ENCODE measurements around the gene MBNL1. TPM values are rescaled to one million over a fixed set of nuclear protein-coding genes. Genes with fewer than 3 reads are reported as not detected.

Gene MBNL1
- total and polyA plus RNA-seq, 2 of the 13 experiments (the other 11 are each of a cell fraction or from before 2014, with no cell fraction given) = 27.1 to 55.4 TPM

DNA sequence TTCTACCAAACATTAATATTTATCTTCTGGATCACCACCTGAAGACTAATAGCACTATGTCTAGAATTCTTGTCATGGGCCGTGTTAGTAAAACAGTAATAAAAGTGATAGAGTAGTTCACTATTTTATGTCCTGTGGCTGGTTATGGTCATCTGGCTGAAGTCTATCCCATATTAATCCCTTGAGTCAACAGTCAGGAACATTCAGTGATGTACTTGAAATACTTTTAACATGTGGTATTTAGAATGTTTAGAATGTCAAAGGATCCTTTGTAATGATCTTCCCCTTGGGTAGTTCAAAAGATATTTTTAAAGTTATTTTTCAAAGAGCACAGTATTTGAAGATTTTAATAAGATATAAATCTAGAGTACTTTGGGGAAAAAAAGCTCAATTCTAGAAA lies 117.0 kb downstream of the MBNL1 start (continued):
- TF ChIP-seq ZNF230 (CRISPR knock-in tag; IDR thresholded peaks at IDR 0.05) (no peak), KDM3A (CRISPR knock-in tag; IDR thresholded peaks at IDR 0.05; ENCODE audit: low read depth) (no peak), THYN1 (CRISPR knock-in tag; IDR thresholded peaks at IDR 0.05; ENCODE audit: borderline replicate concordance, low read depth) (no peak), CHD2 (IDR thresholded peaks at IDR 0.05; ENCODE audit: low read depth, low read length) (no peak), ZNF614 (CRISPR knock-in tag; IDR thresholded peaks at IDR 0.05; ENCODE audit: borderline replicate concordance) (no peak; the same call in 1 of the 2 replicates), MED1 (CRISPR knock-in tag; IDR thresholded peaks at IDR 0.05) (peak; percentile 18; the same call in 1 of the 2 replicates), HMG20B (CRISPR knock-in tag; conservative IDR thresholded peaks at IDR 0.05) (no peak), ZNF460 (CRISPR knock-in tag; IDR thresholded peaks at IDR 0.05; ENCODE audit: borderline replicate concordance) (no peak), POLR2A (IDR thresholded peaks at IDR 0.05; ENCODE audit: insufficient read depth in 1 of 2, low read depth in 2 of 2, low read length in 2 of 2) (no peak), GATAD2A (CRISPR knock-in tag; IDR thresholded peaks at IDR 0.05) (peak; percentile 74), HCFC1 (IDR thresholded peaks at IDR 0.05; ENCODE audit: low read depth, low read length) (no peak), MED8 (CRISPR knock-in tag; IDR thresholded peaks at IDR 0.05; ENCODE audit: insufficient replicate concordance) (no peak), ATF7-NPFF (CRISPR knock-in tag; IDR thresholded peaks at IDR 0.05; ENCODE audit: low read depth) (no peak), SAP130 (CRISPR knock-in tag; IDR thresholded peaks at IDR 0.05; ENCODE audit: low read depth) (peak; percentile 50), POLR2G (IDR thresholded peaks at IDR 0.05; ENCODE audit: low read depth, low read length) (no peak), NCOA2 (CRISPR knock-in tag; IDR thresholded peaks at IDR 0.05) (peak; percentile 63)
- TF ChIP-seq, protein P1, sequence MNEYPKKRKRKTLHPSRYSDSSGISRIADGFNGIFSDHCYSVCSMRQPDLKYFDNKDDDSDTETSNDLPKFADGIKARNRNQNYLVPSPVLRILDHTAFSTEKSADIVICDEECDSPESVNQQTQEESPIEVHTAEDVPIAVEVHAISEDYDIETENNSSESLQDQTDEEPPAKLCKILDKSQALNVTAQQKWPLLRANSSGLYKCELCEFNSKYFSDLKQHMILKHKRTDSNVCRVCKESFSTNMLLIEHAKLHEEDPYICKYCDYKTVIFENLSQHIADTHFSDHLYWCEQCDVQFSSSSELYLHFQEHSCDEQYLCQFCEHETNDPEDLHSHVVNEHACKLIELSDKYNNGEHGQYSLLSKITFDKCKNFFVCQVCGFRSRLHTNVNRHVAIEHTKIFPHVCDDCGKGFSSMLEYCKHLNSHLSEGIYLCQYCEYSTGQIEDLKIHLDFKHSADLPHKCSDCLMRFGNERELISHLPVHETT (CRISPR knock-in tag; conservative IDR thresholded peaks at IDR 0.05) = no peak
- TF ChIP-seq, protein P2, sequence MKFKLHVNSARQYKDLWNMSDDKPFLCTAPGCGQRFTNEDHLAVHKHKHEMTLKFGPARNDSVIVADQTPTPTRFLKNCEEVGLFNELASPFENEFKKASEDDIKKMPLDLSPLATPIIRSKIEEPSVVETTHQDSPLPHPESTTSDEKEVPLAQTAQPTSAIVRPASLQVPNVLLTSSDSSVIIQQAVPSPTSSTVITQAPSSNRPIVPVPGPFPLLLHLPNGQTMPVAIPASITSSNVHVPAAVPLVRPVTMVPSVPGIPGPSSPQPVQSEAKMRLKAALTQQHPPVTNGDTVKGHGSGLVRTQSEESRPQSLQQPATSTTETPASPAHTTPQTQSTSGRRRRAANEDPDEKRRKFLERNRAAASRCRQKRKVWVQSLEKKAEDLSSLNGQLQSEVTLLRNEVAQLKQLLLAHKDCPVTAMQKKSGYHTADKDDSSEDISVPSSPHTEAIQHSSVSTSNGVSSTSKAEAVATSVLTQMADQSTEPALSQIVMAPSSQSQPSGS (CRISPR knock-in tag; IDR thresholded peaks at IDR 0.05) = 0 out of 2 replicates have a peak, but pooled peaks have one; percentile 40
- TF ChIP-seq, protein P3, sequence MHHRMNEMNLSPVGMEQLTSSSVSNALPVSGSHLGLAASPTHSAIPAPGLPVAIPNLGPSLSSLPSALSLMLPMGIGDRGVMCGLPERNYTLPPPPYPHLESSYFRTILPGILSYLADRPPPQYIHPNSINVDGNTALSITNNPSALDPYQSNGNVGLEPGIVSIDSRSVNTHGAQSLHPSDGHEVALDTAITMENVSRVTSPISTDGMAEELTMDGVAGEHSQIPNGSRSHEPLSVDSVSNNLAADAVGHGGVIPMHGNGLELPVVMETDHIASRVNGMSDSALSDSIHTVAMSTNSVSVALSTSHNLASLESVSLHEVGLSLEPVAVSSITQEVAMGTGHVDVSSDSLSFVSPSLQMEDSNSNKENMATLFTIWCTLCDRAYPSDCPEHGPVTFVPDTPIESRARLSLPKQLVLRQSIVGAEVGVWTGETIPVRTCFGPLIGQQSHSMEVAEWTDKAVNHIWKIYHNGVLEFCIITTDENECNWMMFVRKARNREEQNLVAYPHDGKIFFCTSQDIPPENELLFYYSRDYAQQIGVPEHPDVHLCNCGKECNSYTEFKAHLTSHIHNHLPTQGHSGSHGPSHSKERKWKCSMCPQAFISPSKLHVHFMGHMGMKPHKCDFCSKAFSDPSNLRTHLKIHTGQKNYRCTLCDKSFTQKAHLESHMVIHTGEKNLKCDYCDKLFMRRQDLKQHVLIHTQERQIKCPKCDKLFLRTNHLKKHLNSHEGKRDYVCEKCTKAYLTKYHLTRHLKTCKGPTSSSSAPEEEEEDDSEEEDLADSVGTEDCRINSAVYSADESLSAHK (CRISPR knock-in tag; IDR thresholded peaks at IDR 0.05; ENCODE audit: borderline replicate concordance) = no peak
- TF ChIP-seq, protein P4, sequence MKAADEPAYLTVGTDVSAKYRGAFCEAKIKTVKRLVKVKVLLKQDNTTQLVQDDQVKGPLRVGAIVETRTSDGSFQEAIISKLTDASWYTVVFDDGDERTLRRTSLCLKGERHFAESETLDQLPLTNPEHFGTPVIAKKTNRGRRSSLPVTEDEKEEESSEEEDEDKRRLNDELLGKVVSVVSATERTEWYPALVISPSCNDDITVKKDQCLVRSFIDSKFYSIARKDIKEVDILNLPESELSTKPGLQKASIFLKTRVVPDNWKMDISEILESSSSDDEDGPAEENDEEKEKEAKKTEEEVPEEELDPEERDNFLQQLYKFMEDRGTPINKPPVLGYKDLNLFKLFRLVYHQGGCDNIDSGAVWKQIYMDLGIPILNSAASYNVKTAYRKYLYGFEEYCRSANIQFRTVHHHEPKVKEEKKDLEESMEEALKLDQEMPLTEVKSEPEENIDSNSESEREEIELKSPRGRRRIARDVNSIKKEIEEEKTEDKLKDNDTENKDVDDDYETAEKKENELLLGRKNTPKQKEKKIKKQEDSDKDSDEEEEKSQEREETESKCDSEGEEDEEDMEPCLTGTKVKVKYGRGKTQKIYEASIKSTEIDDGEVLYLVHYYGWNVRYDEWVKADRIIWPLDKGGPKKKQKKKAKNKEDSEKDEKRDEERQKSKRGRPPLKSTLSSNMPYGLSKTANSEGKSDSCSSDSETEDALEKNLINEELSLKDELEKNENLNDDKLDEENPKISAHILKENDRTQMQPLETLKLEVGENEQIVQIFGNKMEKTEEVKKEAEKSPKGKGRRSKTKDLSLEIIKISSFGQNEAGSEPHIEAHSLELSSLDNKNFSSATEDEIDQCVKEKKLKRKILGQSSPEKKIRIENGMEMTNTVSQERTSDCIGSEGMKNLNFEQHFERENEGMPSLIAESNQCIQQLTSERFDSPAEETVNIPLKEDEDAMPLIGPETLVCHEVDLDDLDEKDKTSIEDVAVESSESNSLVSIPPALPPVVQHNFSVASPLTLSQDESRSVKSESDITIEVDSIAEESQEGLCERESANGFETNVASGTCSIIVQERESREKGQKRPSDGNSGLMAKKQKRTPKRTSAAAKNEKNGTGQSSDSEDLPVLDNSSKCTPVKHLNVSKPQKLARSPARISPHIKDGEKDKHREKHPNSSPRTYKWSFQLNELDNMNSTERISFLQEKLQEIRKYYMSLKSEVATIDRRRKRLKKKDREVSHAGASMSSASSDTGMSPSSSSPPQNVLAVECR (CRISPR knock-in tag; IDR thresholded peaks at IDR 0.05; ENCODE audit: borderline replicate concordance) = no peak
- TF ChIP-seq, protein P5, sequence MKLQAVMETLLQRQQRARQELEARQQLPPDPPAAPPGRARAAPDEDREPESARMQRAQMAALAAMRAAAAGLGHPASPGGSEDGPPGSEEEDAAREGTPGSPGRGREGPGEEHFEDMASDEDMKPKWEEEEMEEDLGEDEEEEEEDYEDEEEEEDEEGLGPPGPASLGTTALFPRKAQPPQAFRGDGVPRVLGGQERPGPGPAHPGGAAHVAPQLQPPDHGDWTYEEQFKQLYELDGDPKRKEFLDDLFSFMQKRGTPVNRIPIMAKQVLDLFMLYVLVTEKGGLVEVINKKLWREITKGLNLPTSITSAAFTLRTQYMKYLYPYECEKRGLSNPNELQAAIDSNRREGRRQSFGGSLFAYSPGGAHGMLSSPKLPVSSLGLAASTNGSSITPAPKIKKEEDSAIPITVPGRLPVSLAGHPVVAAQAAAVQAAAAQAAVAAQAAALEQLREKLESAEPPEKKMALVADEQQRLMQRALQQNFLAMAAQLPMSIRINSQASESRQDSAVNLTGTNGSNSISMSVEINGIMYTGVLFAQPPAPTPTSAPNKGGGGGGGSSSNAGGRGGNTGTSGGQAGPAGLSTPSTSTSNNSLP (IDR thresholded peaks at IDR 0.05; ENCODE audit: low read depth, low read length) = peak; percentile 88
